ENCODE measurements around the gene KRT13. TPM values are rescaled to one million over a fixed set of nuclear protein-coding genes. Genes with fewer than 3 reads are reported as not detected.

Gene KRT13
- total RNA-seq, 1 experiment from 2014 or later: not detected

DNA sequence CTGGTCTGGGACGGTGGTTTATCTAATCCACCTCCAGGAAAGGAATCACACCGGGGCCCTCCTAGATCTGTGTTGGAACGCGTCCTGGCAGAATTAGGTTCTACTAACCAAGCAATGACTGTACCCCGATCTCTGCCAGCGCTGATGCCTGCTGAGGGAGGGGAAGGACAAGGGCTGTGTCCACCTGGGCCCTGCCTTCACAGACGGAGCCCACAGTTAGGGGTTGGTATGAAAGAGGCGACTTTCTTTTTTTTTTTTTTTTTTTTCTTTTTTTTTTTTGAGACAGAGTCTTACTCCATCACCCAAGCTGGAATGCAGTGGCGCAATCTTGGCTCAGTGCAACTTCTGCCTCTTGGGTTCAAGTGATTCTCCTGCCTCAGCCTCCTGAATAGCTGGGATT is 32.6 kb upstream of the KRT13 start:
- TF ChIP-seq, protein P1, sequence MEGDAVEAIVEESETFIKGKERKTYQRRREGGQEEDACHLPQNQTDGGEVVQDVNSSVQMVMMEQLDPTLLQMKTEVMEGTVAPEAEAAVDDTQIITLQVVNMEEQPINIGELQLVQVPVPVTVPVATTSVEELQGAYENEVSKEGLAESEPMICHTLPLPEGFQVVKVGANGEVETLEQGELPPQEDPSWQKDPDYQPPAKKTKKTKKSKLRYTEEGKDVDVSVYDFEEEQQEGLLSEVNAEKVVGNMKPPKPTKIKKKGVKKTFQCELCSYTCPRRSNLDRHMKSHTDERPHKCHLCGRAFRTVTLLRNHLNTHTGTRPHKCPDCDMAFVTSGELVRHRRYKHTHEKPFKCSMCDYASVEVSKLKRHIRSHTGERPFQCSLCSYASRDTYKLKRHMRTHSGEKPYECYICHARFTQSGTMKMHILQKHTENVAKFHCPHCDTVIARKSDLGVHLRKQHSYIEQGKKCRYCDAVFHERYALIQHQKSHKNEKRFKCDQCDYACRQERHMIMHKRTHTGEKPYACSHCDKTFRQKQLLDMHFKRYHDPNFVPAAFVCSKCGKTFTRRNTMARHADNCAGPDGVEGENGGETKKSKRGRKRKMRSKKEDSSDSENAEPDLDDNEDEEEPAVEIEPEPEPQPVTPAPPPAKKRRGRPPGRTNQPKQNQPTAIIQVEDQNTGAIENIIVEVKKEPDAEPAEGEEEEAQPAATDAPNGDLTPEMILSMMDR (conservative IDR thresholded peaks at IDR 0.05; ENCODE audit: low read depth, low read length): no peak
- no peak for TF ChIP-seq EZH2 (IDR thresholded peaks at IDR 0.05; ENCODE audit: borderline replicate concordance, low read depth, low read length, poor library complexity, severe bottlenecking)
- no peaks in the 10 kb centered on the region for H3K9me3 ChIP-seq (ENCODE audit: low read depth, low read length, poor library complexity, severe bottlenecking)
- no peak overlapping the region for H3K27ac ChIP-seq (ENCODE audit: low read depth, low read length, poor library complexity, severe bottlenecking)
- BruUV-seq (replicated peaks): no TSS peak
- H3K27me3 ChIP-seq (replicated peaks; ENCODE audit: insufficient read depth, low read depth, low read length, poor library complexity): no peaks in the 10 kb centered on the region
- H3K36me3 ChIP-seq (ENCODE audit: insufficient read depth, low read length, poor library complexity, severe bottlenecking): no peaks in the 10 kb centered on the region
- DNase-seq (ENCODE audit: low spot score): no peak
- CTCF ChIA-PET: interaction anchor here (0.6 kb wide), 1 partner anchor 49 kb away, joined by 4 read pairs; no protein-coding TSS in a partner anchor
- H3K4me3 ChIP-seq (ENCODE audit: low read depth, low read length, poor library complexity, severe bottlenecking): no peak overlapping the region
- intact Hi-C loops (cut with micrococcal nuclease; ENCODE audit: unreplicated experiment): no loop called here
- POLR2A ChIA-PET (ENCODE audit: low non-redundant PET): no interaction called here
- no peaks in the 10 kb centered on the region for H3K4me1 ChIP-seq (ENCODE audit: insufficient read depth, low read length, poor library complexity, severe bottlenecking)

DNA sequence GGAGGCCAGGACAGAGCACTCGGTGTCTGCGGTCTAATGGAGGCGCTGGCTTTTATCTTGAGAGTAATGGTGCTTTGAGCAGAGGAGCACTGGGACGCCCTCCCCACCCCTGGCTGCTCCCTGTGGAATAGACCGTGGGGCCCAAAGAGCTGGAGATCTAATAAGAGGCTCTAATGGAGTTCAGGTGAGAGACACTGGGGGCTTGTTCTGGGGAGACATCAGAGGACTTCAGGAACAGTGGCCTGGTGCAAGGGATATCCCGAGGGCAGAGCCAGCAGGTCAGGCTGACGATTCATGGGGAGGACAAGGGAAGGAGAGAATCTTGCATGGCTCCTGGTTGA is 32.2 kb upstream of the KRT13 start:
- TF ChIP-seq, protein P1 (conservative IDR thresholded peaks at IDR 0.05; ENCODE audit: low read depth, low read length): no peak
- TF ChIP-seq EZH2 (IDR thresholded peaks at IDR 0.05; ENCODE audit: borderline replicate concordance, low read depth, low read length, poor library complexity, severe bottlenecking): no peak
- no peak for DNase-seq (ENCODE audit: low spot score)
- Histone ChIP-seq H3K4me1 (ENCODE audit: insufficient read depth, low read length, poor library complexity, severe bottlenecking) (no peaks in the 10 kb centered on the region), H3K27ac (ENCODE audit: low read depth, low read length, poor library complexity, severe bottlenecking) (no peak overlapping the region), H3K36me3 (ENCODE audit: insufficient read depth, low read length, poor library complexity, severe bottlenecking) (no peaks in the 10 kb centered on the region), H3K27me3 (replicated peaks; ENCODE audit: insufficient read depth, low read depth, low read length, poor library complexity) (no peaks in the 10 kb centered on the region), H3K4me3 (ENCODE audit: low read depth, low read length, poor library complexity, severe bottlenecking) (no peak overlapping the region), H3K9me3 (ENCODE audit: low read depth, low read length, poor library complexity, severe bottlenecking) (no peaks in the 10 kb centered on the region)
- ChIA-PET CTCF (no interaction called here), POLR2A (ENCODE audit: low non-redundant PET) (no interaction called here)
- intact Hi-C loops (cut with micrococcal nuclease; ENCODE audit: unreplicated experiment): no loop called here
- no TSS peak for BruUV-seq (replicated peaks)

DNA sequence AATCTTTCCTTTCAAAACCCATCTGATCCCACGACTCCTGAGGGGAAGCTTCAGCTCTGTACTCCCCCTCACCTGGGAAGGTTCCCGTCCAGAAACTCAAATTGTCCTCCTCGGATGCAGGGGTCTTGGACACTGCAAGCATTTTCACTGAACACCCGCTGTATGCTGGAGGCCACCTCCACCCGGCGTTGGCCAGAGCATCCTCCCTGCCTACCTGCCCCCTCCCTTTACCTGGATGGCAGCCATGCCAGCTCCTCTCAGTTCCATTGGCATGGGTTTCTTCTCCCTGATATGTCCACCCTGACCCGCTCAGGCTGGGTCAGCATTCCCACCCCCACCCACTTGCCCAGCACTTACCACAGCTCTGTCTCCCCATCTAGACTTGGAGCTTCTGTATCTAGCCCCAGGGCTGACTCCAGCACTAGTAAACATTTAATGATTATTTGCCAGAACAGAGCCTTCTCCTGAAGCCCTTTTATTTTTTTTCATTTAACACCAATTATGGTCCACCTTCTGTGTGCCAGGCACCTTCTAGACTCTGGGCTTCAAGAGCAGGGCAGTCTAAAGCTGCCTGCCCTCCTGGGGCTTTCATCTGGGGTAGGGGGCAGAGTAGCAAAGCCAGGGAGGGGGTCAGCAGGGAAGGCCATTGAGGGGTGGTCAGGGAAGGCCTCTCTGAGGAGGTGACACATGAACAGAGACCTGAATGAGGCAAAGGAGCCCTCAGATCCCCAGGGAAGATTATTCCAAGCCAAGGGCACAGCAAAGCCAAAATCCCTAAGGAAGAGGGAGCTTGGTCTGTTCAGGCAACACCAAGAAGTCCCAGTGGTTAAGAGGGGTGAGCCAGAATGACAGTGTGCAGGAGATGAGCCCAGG is 31.6 kb upstream of the KRT13 start:
- Histone ChIP-seq H3K36me3 (ENCODE audit: insufficient read depth, low read length, poor library complexity, severe bottlenecking) (no peaks in the 10 kb centered on the region), H3K9me3 (ENCODE audit: low read depth, low read length, poor library complexity, severe bottlenecking) (no peaks in the 10 kb centered on the region), H3K27ac (ENCODE audit: low read depth, low read length, poor library complexity, severe bottlenecking) (no peak overlapping the region), H3K4me3 (ENCODE audit: low read depth, low read length, poor library complexity, severe bottlenecking) (no peak overlapping the region), H3K4me1 (ENCODE audit: insufficient read depth, low read length, poor library complexity, severe bottlenecking) (no peaks in the 10 kb centered on the region), H3K27me3 (replicated peaks; ENCODE audit: insufficient read depth, low read depth, low read length, poor library complexity) (no peaks in the 10 kb centered on the region)
- TF ChIP-seq, protein P1 (conservative IDR thresholded peaks at IDR 0.05; ENCODE audit: low read depth, low read length): no peak
- TF ChIP-seq EZH2 (IDR thresholded peaks at IDR 0.05; ENCODE audit: borderline replicate concordance, low read depth, low read length, poor library complexity, severe bottlenecking): no peak
- no peak for DNase-seq (ENCODE audit: low spot score)
- POLR2A ChIA-PET (ENCODE audit: low non-redundant PET): no interaction called here
- intact Hi-C loops (cut with micrococcal nuclease; ENCODE audit: unreplicated experiment): no loop called here
- CTCF ChIA-PET: no interaction called here
- BruUV-seq (replicated peaks): no TSS peak

All from A673 (cell line).